Colon (tissue), 2 donors: Measurements from ENCODE around the gene KIF7.

Experiments used
- FAIRE-seq: peaks from 2 replicates; lab custom pipeline; 2012; peaks lifted over from hg19 to GRCh38; lab: Jason Lieb, UNC
- donor health status: control.
- donor health status: control.

KIF7 gene

GRCh38 chr15:89647191-89647851 lies 7.9 kb downstream of the KIF7 start:
- FAIRE-seq, result no peak

GRCh38 chr15:89646416-89647141 lies 8.7 kb downstream of the KIF7 start:
- no peak for FAIRE-seq

GRCh38 chr15:89645680-89646079 lies 9.6 kb downstream of the KIF7 start:
- no peak for FAIRE-seq

- no peak for FAIRE-seq
Observed at GRCh38 chr15:89642106-89642505, 13.2 kb downstream of the KIF7 start.

- FAIRE-seq, result no peak
Observed at GRCh38 chr15:89641053-89641452, 14.2 kb downstream of the KIF7 start.

- FAIRE-seq, result no peak
Observed at GRCh38 chr15:89640245-89640644, 15.0 kb downstream of the KIF7 start.

GRCh38 chr15:89633585-89633984 lies 21.7 kb downstream of the KIF7 start:
- FAIRE-seq, result no peak

- FAIRE-seq, result no peak
Observed at GRCh38 chr15:89632563-89633430, 22.5 kb downstream of the KIF7 start.

- FAIRE-seq, result no peak
Observed at GRCh38 chr15:89631902-89632264, 23.4 kb downstream of the KIF7 start.

- FAIRE-seq, result no peak
Observed at GRCh38 chr15:89630974-89631901, 24.0 kb downstream of the KIF7 start.

- FAIRE-seq, result no peak
Observed at GRCh38 chr15:89630260-89630659, 25.0 kb downstream of the KIF7 start.

GRCh38 chr15:89629829-89630228 lies 25.4 kb downstream of the KIF7 start:
- no peak for FAIRE-seq

GRCh38 chr15:89628806-89629715 lies 26.2 kb downstream of the KIF7 start:
- FAIRE-seq, result no peak

- FAIRE-seq, result no peak
Observed at GRCh38 chr15:89628301-89628700, 27.0 kb downstream of the KIF7 start.

- FAIRE-seq, result no peak
Observed at GRCh38 chr15:89627256-89627970, 27.9 kb downstream of the KIF7 start.

GRCh38 chr15:89625716-89626115 lies 29.6 kb downstream of the KIF7 start:
- no peak for FAIRE-seq

GRCh38 chr15:89623165-89623564 lies 32.1 kb downstream of the KIF7 start:
- no peak for FAIRE-seq

GRCh38 chr15:89621547-89621946 lies 33.7 kb downstream of the KIF7 start:
- FAIRE-seq, result no peak

GRCh38 chr15:89616228-89616627 lies 39.0 kb downstream of the KIF7 start:
- no peak for FAIRE-seq

- no peak for FAIRE-seq
Observed at GRCh38 chr15:89615135-89615534, 40.1 kb downstream of the KIF7 start.
